SK-N-SH treated with all-trans-retinoic acid at 6 μM for 48 hours (cell line): ENCODE data around the gene WASL.

Source experiments
- ATAC-seq: fragments of 200-7000 bp; cut with Tn5 transposase; 3 replicates; pipeline ENCODE4 v1.9.1; 2020; ENCODE audit warnings: mild to moderate bottlenecking, moderate library complexity
- ARNTL ChIP-seq: fragments of 450-650 bp; formaldehyde crosslinking; IDR thresholded peaks from 2 replicates; pipeline ENCODE4 v1.5.0; 2020; ENCODE audit warnings: low read depth, mild to moderate bottlenecking, moderate library complexity, borderline replicate concordance
- BACH2 ChIP-seq: fragments of 250-450 bp; sonication (Bioruptor Pico); IDR thresholded peaks from 2 replicates; pipeline ENCODE4 v1.9.0; 2021; ENCODE audit warnings: mild to moderate bottlenecking, borderline replicate concordance
- CREB5 ChIP-seq: fragments of 250-450 bp; sonication (Bioruptor Pico); IDR thresholded peaks from 2 replicates; pipeline ENCODE4 v1.5.1; 2020; ENCODE audit warnings: low read depth, mild to moderate bottlenecking, moderate library complexity
- CSDC2 ChIP-seq: fragments of 250-450 bp; sonication (Bioruptor Pico); IDR thresholded peaks from 2 replicates; pipeline ENCODE4 v1.5.0; 2020; ENCODE audit warnings: mild to moderate bottlenecking, moderate library complexity
- CSRNP3 ChIP-seq: fragments of 250-450 bp; sonication (Bioruptor Pico); IDR thresholded peaks from 2 replicates; pipeline ENCODE4 v1.5.1; 2021; ENCODE audit warnings: mild to moderate bottlenecking, moderate library complexity
- ESRRG ChIP-seq: fragments of 250-450 bp; sonication (Bioruptor Pico); IDR thresholded peaks from 2 replicates; pipeline ENCODE4 v1.6.1; 2021; ENCODE audit warnings: mild to moderate bottlenecking
- GLIS3 ChIP-seq: fragments of 250-450 bp; sonication (Bioruptor Pico); IDR thresholded peaks from 2 replicates; pipeline ENCODE4 v1.5.0; 2020; ENCODE audit warnings: mild to moderate bottlenecking, moderate library complexity
- OSR1 ChIP-seq: fragments of 250-450 bp; sonication (Bioruptor Pico); IDR thresholded peaks from 2 replicates; pipeline ENCODE4 v1.8.0; 2022; ENCODE audit warnings: moderate library complexity, mild to moderate bottlenecking, inconsistent platforms
- POU6F1 ChIP-seq: fragments of 250-450 bp; sonication (Bioruptor Pico); IDR thresholded peaks from 2 replicates; pipeline ENCODE4 v1.8.0; 2021; ENCODE audit warnings: low read depth, mild to moderate bottlenecking, moderate library complexity, borderline replicate concordance
- RARB ChIP-seq: fragments of 250-450 bp; sonication (Bioruptor Pico); IDR thresholded peaks from 2 replicates; pipeline ENCODE4 v1.8.0; 2021; ENCODE audit warnings: mild to moderate bottlenecking, moderate library complexity
- SNAI2 ChIP-seq: fragments of 250-450 bp; sonication (Bioruptor Pico); IDR thresholded peaks from 2 replicates; pipeline ENCODE4 v1.5.0; 2020; ENCODE audit warnings: mild to moderate bottlenecking, moderate library complexity
- TCF4 ChIP-seq: fragments of 250-450 bp; sonication (Bioruptor Pico); IDR thresholded peaks from 2 replicates; pipeline ENCODE4 v1.8.0; 2021; ENCODE audit warnings: mild to moderate bottlenecking, moderate library complexity, borderline replicate concordance
- TOX ChIP-seq: fragments of 250-450 bp; sonication (Bioruptor Pico); IDR thresholded peaks from 2 replicates; pipeline ENCODE4 v1.8.0; 2021; ENCODE audit warnings: mild to moderate bottlenecking, moderate library complexity, borderline replicate concordance
- ZFP3 ChIP-seq: fragments of 250-450 bp; sonication (Bioruptor Pico); IDR thresholded peaks from 2 replicates; pipeline ENCODE4 v1.5.0; 2020; ENCODE audit warnings: mild to moderate bottlenecking, moderate library complexity
- ZFP30 ChIP-seq: fragments of 450-650 bp; formaldehyde crosslinking; IDR thresholded peaks from 2 replicates; pipeline ENCODE4 v1.5.0; 2022; ENCODE audit warnings: mild to moderate bottlenecking, moderate library complexity
- ZNF8 ChIP-seq: fragments of 450-650 bp; formaldehyde crosslinking; IDR thresholded peaks from 2 replicates; pipeline ENCODE4 v1.5.0; 2020; ENCODE audit warnings: mild to moderate bottlenecking, moderate library complexity
- TF ChIP-seq, protein P1 (sequence below): fragments of 250-450 bp; sonication (Bioruptor Pico); IDR thresholded peaks from 2 replicates; pipeline ENCODE4 v1.5.0; 2020; ENCODE audit warnings: mild to moderate bottlenecking, moderate library complexity

Gene WASL

DNA sequence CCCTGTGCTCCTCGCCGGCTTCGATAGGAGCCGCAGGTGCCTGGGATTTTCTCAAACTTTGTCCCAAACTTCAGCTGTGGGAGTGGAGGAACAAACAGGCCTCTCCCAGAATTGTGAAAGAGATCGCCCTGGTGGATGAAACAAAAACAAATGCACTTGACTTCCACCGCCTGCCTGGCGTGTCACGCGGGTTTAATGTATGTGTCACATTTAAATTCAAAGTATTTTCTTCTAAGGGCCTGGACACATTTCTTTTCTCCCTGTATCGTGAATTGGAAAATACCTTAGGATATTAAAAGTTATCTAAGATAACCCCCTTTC is 694 bp upstream of the WASL start:
- peak; percentile 42 for ATAC-seq
- TF ChIP-seq POU6F1 (CRISPR knock-in tag) (no peak), RARB (CRISPR knock-in tag) (no peak), ZFP3 (CRISPR knock-in tag) (no peak), ZNF8 (CRISPR knock-in tag) (no peak)

GRCh38 chr7:123748171-123748733 is 551 bp downstream of the WASL start:
- peak; percentile 56 for ATAC-seq
- TF ChIP-seq BACH2 (CRISPR knock-in tag): no peak
- TF ChIP-seq, protein P1, sequence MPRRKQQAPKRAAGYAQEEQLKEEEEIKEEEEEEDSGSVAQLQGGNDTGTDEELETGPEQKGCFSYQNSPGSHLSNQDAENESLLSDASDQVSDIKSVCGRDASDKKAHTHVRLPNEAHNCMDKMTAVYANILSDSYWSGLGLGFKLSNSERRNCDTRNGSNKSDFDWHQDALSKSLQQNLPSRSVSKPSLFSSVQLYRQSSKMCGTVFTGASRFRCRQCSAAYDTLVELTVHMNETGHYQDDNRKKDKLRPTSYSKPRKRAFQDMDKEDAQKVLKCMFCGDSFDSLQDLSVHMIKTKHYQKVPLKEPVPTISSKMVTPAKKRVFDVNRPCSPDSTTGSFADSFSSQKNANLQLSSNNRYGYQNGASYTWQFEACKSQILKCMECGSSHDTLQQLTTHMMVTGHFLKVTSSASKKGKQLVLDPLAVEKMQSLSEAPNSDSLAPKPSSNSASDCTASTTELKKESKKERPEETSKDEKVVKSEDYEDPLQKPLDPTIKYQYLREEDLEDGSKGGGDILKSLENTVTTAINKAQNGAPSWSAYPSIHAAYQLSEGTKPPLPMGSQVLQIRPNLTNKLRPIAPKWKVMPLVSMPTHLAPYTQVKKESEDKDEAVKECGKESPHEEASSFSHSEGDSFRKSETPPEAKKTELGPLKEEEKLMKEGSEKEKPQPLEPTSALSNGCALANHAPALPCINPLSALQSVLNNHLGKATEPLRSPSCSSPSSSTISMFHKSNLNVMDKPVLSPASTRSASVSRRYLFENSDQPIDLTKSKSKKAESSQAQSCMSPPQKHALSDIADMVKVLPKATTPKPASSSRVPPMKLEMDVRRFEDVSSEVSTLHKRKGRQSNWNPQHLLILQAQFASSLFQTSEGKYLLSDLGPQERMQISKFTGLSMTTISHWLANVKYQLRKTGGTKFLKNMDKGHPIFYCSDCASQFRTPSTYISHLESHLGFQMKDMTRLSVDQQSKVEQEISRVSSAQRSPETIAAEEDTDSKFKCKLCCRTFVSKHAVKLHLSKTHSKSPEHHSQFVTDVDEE (CRISPR knock-in tag): no peak
- TF ChIP-seq GLIS3 (CRISPR knock-in tag): no peak
- TF ChIP-seq TOX (CRISPR knock-in tag): no peak
- TF ChIP-seq CREB5 (CRISPR knock-in tag): no peak
- TF ChIP-seq ZFP3 (CRISPR knock-in tag): no peak
- no peak for TF ChIP-seq SNAI2
- TF ChIP-seq ARNTL (CRISPR knock-in tag): no peak
- TF ChIP-seq OSR1 (CRISPR knock-in tag): no peak
- TF ChIP-seq CSRNP3 (CRISPR knock-in tag): no peak
- TF ChIP-seq ESRRG (CRISPR knock-in tag): no peak
- TF ChIP-seq RARB (CRISPR knock-in tag): no peak

DNA sequence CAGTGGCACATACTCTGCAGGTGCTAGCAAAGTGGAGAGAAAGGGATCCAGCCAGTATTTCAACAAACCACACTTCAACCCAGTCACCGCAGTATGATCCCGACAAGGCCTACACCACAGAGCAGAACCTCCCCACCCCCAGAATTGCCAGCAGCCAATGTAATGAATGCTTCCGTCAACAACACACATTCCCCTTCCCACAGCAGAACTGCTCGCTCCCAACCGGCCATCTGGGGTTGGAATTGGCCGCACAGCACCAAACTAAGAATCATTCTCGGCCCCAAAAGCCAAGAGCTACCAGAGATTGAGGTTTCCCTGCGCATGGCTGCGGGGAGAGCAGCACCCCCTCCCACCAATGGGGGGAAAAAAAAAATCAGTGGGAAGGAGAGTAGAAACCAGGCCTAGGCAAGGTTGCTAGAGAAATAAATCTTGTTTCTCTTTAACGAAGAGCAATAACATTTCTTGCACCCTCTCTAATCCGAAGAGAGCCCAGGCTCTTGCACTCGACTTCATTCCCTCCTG is 1.1 kb downstream of the WASL start:
- TF ChIP-seq CREB5 (CRISPR knock-in tag): no peak
- TF ChIP-seq CSDC2 (CRISPR knock-in tag): no peak
- TF ChIP-seq ZFP30 (CRISPR knock-in tag): no peak
- no peak for TF ChIP-seq TCF4
- no peak for TF ChIP-seq POU6F1 (CRISPR knock-in tag)
- TF ChIP-seq BACH2 (CRISPR knock-in tag): no peak
- peak; percentile 66 for ATAC-seq
